NCI-H1694 treated with DMSO at 0.1 percent for 48 hours (cell line): ENCODE results near the gene CCT8.
A peak's percentile ranks its signal among the peaks of the same experiment; 100 is the strongest.
"Not testable (repeated sequence)": the region's sequence is repeated elsewhere in the genome, so short reads cannot be mapped to it uniquely, and the experiment has no call there.

Experiments used
- DNase-seq: peaks from one replicate; lab custom pipeline; 2025; lab: John Stamatoyannopoulos, UW

CCT8 gene

DNA sequence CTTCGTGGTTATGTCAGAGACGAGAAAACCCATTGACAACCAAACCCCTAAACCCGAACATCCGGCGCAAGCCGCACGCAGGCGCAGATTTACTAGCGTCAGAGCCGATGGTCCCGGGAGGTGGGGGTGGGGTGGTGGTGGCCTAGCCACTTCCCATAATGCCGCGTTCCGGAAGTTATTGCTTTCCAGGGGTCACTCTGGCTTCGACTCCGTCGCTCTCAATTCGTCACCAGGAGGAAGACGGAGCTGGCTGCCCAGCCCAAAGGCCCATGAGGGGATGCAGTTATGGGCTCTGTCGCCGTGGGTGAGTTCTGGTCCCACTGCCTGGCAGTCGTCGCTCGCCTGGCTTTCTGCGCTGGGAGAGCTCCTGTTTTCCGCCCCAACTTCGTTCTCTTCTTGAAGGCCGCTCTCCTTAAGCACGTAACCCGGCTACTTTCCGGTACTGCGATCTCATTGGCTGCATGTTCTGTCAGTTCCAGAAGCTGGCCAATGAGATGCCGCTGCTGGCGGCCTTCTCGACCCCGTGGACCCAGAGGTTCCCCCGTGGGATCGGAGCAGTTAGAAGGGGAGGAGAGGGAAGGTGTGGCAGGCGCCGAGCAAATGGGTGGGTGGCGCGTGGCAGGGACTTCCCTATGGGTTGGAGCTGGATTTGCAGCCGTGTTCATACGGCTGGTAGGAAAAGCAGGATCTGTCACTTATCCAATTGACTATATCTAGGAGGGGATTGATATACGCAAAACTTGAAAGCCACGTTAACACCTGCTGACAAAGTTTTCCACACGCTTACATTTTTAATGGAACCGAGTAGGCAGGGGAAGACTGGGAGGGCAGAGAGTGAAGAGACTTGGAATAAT, 48.7 kb downstream of the CCT8 start, which contains the start of gene USP16:
TSS of gene USP16 (plus strand) at position 195 of the 854 bp plus-strand sequence. CDS start 3,246 bp downstream, outside the sequence.
- peak; percentile 99 for DNase-seq

DNA sequence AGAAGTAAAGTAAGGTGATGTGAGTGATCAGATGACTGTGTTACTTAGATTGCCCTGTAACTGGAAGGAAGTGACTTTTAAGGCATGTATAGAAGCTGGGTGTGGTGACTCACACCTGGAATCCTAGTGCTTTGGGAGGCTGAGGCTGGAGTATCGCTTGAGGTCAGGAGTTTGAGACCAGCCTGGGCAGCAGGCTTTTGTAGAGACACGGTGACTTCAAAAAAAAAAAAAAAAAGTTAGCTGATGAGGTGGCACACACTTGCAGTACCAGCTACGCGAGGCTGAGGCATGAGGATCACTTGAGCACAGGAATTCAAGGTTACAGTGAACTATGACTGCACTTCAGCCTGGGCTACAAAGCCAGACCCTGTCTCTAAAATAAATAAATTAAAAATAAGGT, 51.3 kb downstream of the CCT8 start:
- DNase-seq = no peak

DNA sequence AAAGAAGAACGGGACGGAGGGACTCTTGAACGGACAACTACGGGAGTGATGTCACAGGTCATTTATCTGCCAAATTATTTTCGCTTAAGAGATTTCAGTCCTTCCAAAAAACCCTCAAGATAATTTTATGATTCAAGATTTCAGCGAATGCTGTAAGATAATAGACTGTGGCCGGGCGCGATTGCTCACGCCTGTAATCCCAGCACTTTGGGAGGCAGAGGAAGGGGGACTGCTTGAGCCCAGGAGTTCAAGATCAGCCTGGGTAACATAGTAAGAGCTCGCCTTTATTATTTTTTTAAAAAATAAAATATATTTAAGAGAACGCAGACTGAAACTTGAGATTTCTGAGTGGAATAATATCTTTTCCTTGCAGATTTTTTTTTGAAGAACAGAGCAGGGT, 54.9 kb downstream of the CCT8 start:
- no peak for DNase-seq

DNA sequence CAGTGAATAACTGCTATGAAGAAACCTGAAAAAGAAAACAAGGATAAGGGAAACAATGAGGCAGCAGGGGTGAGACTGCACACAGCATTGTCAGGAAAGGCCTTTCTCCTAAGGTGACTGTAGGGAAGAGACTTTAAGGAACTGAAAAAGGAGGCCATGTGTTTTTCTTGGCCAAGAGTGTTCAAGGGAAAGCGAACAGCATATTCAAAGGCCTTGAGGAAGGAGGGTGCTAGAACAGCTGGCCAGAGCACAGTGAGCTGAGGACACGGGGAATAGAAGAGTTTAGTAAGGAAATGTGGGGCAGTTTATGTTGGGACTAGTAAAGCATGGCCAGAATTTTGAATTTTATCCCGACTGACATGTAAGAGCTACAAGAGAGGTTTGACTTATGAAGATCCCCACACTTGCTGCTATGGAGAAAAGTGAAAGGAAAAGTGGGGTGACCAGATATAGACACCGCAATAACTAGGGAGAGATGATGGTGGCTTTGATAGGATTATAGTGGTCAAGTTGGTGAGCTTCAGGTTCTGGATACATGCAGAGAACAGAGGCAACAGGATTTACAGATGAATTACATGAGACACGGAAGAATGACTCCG, 55.7 kb downstream of the CCT8 start:
- DNase-seq = no peak

DNA sequence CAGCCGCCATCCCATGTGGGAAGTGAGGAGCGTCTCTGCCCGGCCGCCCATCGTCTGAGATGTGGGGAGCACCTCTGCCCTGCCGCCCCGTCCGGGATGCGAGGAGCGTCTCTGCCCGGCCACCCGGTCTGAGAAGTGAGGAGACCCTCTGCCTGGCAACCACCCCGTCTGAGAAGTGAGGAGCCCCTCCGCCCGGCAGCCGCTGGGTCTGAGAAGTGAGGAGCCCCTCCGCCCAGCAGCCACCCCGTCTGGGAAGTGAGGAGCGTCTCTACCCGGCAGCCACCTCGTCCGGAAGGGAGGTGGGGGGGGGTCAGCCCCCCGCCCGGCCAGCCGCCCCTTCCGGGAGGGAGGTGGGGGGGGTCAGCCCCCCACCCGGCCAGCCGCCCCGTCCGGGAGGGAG, 62.2 kb downstream of the CCT8 start:
- DNase-seq = not testable (repeated sequence)

DNA sequence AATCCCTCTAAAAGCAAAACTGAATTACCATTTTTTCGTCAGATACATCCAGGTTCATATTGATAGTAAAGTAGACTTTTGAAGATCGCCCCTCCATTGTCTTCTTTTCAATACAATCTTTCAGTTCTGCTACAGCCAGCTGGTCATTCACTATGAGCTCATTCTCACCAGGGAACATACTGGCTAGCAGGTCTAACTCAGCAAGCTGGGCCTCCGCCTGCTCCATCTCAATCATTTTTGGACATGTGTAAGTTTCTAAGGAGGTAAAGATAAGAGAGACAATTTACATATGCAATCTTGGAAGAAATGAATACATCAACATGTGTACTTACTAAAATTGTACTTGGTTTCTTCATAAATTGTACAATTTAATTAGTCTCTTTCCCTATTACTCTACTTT, 65.1 kb downstream of the CCT8 start:
- no peak for DNase-seq

DNA sequence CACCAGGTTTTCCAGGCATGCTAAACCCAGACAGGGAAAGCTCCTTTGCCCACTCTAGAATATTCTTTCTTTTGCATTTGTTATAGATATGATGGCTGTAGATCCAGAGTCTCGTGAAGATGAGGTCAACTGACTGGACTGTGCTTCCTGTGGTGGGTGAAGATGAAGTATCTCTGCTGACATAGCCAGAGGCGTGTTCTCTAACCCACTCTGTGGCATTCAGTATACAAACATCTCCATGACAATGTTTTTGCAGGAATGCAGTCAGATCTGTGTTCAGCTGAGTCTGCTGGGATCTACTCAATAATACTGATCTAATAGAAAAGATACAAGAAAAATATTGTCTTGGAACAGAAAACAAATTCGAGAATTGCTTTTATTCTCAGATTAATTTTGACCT, 65.6 kb downstream of the CCT8 start:
- DNase-seq = no peak

DNA sequence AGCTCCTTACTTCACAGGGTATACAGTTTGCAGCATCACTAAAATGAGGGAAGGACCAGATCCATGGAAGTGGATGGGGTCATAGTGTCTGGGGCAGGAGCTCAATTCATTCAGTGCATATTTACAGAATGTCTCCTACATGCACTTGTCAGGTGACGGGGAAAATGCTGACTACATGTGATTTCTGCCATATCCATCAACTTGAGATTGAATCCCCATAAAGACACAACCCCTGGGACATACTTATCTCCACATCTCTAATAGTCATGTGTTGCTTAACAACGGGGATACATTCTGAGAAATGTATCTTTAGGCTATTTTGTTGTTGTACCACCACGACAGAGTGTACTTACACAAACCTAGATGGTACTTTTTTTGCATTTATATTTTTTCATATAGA, 66.3 kb downstream of the CCT8 start:
- no peak for DNase-seq
